Choroid plexus epithelial cell (primary cell): ENCODE measurements around the gene CHD5.

Experiments
- DNase-seq: peaks from one replicate; pipeline ENCODE4 v3.0.0-alpha.2; 2010; ENCODE audit warnings: low read depth
- H3K4me3 ChIP-seq: 2 replicates; pipeline ENCODE4 v1.5.1; 2011; ENCODE audit warnings: low read depth, mild to moderate bottlenecking, control low read depth, low read length, moderate library complexity
- TF ChIP-seq, protein P1 (sequence below): conservative IDR thresholded peaks from 2 replicates; pipeline ENCODE4 v1.5.1; 2011; ENCODE audit warnings: low read depth, mild to moderate bottlenecking, control low read depth, inconsistent platforms, low read length, moderate library complexity

CHD5 gene

GRCh38 chr1:6133146-6133895 is 46.8 kb downstream of the CHD5 start:
- DNase-seq = no peak
- no peak overlapping the region for H3K4me3 ChIP-seq
- TF ChIP-seq, protein P1, sequence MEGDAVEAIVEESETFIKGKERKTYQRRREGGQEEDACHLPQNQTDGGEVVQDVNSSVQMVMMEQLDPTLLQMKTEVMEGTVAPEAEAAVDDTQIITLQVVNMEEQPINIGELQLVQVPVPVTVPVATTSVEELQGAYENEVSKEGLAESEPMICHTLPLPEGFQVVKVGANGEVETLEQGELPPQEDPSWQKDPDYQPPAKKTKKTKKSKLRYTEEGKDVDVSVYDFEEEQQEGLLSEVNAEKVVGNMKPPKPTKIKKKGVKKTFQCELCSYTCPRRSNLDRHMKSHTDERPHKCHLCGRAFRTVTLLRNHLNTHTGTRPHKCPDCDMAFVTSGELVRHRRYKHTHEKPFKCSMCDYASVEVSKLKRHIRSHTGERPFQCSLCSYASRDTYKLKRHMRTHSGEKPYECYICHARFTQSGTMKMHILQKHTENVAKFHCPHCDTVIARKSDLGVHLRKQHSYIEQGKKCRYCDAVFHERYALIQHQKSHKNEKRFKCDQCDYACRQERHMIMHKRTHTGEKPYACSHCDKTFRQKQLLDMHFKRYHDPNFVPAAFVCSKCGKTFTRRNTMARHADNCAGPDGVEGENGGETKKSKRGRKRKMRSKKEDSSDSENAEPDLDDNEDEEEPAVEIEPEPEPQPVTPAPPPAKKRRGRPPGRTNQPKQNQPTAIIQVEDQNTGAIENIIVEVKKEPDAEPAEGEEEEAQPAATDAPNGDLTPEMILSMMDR = no peak

- TF ChIP-seq, protein P1 = no peak
- DNase-seq = no peak
- H3K4me3 ChIP-seq = no peak overlapping the region
Measured at GRCh38 chr1:6131561-6131960, 48.6 kb downstream of the CHD5 start.

DNA sequence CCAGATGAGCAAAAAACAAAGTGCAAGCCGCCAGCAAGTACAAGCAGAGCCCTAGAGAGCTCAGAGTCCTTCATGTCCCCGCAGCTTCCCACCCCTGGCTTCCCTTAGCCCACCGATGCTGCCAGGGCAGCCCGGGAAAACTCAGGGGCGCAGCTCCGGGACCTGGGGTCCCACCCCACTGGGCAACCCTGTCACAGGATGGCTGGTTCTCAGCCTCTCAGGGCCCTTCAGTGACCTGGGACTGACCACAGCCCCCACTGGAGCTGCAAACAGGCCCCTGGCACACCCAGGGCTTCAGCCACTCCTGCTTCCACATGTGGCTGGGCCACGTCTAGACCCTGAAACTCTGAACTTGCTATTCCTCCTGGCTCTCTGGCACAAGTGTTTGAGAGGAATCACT is 49.5 kb downstream of the CHD5 start:
- no peak overlapping the region for H3K4me3 ChIP-seq
- TF ChIP-seq, protein P1 = no peak
- no peak for DNase-seq

- TF ChIP-seq, protein P1 = no peak
- no peak for DNase-seq
- no peak overlapping the region for H3K4me3 ChIP-seq
Measured at GRCh38 chr1:6130036-6130435, 50.1 kb downstream of the CHD5 start.

- TF ChIP-seq, protein P1 = no peak
- no peak for DNase-seq
- H3K4me3 ChIP-seq = no peak overlapping the region
Measured at GRCh38 chr1:6129313-6129712, 50.8 kb downstream of the CHD5 start.

GRCh38 chr1:6128276-6129081 is 51.6 kb downstream of the CHD5 start:
- TF ChIP-seq, protein P1 = no peak
- no peak overlapping the region for H3K4me3 ChIP-seq

More at GRCh38 chr1:6128276-6129081, 51.6 kb downstream of the CHD5 start:
- no peak for DNase-seq
